GM19239 (cell line): ENCODE results near the gene PARVB.

ENCODE experiments used
- DNase-seq: peaks from one replicate; pipeline ENCODE4 v3.0.0; 2011; ENCODE audit warnings: low spot score; ENCODE audit not compliant: insufficient read length
- FAIRE-seq: peaks from 2 replicates; lab custom pipeline; 2011; peaks lifted over from hg19 to GRCh38; lab: Jason Lieb, UNC

The PARVB gene

DNA sequence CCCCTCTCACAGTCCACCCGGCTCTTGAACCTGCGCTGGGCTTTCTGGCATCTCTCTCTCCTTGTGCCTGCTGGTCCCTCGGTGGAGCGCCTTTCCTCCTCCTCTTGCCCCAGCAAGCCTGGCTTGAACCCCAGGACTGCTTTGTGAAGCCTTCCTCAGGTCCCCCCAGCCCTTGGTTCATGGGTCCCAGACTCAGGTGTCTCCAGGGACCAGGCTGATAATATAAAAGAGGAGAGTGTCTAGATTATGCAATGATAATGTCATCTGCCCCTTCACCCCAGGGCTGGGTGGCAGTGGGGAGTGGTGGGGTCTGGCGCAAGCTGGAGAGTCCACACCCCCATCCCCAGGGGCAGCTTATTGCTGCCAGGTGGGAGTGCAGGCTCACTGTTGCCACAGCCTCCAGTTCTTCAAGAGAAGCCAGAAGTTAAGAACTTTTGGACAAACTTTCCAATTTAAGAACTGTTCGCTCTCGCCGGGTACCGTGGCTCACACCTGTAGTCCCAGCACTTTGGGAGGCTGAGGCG, 120.0 kb downstream of the PARVB start:
- DNase-seq (no peak), FAIRE-seq (no peak)

DNA sequence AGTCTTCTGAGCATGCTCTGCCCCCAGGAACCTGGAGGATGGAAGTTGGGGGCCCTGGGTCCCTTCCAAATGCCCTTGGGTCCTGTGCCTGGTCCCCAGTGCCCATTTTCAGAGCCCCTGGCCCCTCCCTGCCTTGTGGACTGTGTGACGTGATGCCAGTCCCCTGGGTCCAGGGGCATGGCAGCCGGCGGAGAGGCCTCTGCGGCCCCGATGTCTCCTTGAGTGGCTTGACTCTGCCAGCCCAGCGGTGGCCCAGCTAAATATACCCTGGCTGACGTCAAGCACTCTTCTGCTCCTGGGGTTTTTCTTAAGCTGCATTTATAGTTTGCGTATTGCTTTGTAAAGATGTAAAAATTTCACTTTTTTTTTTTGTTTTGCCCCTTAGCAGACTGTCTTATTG, 121.4 kb downstream of the PARVB start:
- FAIRE-seq (no peak), DNase-seq (no peak)

DNA sequence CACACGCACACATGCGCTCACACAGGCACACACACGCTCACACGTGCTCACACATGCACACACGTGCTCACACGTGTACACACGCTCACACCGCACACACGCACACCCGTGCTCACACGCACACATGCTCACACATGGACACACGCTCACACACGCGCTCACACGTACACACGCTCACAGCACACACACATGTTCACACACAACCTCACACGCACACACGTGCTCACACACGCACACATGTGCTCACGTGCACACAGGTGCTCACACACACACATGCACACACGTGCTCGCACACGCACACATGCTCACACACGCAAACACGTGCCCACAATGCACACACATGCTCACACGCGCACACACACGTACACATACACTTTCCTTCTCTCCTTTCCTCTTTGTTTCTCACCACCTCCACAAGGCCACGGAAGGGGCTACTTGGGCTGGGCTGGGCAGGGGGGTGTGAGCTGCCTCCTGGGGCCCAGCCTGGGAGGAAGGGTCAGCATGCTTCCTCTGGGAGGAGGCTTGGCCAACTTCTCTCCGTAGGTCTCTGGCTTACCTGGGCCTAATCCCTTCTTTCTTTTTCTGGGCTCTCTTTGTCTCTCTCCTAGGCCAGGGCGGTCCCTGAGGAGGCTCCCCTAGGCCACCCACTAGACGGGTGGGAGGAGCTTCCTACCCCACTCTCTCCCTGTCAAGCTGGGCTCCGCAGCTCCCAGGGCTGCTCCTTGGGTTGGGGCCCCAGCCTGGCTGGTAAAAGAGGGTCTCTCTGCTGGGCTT, 122.2 kb downstream of the PARVB start:
- DNase-seq (no peak), FAIRE-seq (no peak)

DNA sequence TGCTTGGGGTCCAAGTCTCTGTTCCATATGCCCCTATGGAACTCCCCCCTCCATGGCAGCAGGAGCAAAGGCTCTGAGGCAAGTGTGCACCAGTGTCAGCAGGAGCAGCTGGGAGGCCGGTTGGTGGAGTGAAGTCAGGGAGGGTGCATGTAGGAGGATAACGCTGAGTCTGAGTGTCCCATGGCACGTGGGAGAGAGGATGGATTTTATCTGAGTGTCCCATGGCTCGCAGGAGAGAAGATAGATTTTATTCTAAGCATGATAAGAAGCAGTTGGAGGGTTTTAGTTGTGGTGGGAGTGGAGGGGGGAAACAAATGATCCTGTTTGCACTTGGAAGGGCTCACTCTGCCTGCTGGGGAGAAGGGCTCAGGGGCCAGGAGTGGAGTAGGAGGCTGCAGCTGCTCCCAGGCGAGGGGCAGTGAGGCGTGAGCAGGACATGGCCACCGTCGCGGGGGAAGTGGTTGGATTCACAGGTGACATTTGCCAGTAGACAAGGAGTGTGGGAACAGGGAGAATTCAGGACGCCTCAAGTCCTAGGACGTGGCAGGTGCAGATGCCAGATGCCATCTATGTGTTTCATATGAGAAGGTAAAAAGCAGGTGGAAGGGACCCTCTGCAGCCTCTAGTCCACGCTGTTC, 123.0 kb downstream of the PARVB start:
- DNase-seq (no peak), FAIRE-seq (no peak)

DNA sequence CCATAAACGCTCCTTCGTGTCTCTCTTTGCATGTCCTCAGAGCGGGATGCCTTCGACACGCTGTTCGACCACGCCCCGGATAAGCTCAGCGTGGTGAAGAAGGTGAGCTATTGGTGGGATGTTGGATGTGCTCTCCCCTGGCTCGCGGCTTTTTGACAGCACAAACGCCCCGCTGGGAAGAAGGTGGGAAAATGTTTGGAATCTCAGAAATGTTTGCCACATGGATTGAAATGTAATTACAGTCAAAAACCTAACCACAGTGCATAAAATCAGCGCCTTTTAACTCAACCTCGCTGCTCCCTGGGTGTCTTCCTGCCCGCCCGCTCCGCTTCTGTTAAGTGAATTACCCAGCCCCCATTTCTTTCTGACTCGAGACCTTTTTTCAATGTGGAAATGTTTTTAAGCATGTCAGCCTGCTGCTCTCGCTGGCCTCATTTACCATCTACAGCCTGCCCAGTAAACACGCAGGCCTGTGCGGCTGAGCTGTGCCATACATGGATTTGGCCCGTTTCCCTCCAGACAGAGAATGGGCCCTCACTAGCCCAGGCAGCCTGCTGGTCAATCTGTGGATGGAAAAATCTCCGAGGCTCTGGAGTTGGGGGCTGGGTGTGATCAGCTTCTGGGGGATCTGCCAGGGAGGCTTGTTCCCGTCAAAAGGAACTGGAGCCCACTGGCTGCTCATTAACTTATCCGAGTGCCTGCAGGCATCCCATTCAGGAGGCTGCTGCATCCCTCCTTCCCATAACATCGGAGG, 123.9 kb downstream of the PARVB start:
- FAIRE-seq (no peak), DNase-seq (no peak)

DNA sequence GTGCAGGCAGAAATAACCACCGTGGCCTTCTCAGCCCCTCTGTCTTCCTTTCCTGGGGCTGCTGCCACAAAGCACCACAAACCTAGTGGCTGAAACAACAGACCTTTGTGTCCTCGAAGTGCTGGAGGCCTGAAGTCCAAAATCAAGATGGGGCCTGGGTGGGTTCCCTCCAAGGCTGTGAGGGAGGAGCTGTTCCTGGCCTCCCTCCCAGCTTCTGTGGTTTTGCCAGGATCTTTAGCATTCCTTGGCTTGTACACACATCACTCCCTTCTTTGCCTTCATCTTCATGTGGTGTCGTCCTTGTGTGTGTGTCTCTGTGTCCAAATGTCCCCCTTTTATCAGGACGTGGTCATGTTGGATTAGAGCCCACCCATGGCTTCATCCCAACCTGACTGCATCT, 127.6 kb downstream of the PARVB start:
- no peak for DNase-seq
- no peak for FAIRE-seq

DNA sequence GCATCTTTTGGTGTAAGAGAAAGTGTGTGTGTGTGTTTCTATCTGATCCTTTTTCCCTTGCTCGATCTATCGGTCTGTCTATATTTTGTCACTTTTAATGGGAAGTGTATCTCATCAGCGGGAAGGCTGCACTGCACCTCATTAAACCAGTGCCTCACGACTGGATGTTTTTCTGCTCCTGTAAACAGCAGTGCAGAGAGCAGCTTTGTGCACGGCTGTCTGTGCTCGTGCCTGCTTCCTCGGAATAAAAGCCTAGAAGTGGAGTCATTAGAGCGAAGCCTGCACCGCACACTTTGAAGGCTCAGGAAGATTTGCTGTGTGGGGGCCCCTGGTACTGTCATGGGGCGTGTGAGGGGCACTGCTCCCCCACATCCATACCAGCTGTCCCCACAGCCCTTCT, 129.6 kb downstream of the PARVB start:
- FAIRE-seq (no peak), DNase-seq (no peak)

DNA sequence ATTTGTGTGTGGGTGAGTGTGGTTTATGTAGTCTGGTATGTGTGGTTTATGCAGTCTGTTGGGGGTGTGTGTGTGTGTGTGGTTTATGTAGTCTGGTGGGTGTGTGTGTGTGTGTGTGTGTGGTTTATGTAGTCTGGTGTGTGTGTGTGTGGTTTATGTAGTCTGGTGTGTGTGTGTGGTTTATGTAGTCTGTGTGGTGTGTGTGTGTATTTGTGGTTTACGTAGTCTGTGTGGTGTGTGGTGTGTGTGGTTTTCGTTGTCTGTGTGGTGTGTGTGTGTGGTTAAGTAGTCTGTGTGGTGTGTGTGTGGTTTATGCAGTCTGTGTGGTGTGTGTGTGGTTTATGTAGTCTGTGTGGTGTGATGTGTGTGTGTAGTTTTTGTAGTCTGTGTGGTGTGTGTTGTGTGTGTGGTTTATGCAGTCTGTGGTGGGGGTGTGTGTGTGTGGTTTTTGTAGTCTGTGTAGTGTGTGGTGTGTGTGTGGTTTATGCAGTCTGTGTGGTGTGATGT, 130.4 kb downstream of the PARVB start:
- peak; percentile 85 for FAIRE-seq
- no peak for DNase-seq

DNA sequence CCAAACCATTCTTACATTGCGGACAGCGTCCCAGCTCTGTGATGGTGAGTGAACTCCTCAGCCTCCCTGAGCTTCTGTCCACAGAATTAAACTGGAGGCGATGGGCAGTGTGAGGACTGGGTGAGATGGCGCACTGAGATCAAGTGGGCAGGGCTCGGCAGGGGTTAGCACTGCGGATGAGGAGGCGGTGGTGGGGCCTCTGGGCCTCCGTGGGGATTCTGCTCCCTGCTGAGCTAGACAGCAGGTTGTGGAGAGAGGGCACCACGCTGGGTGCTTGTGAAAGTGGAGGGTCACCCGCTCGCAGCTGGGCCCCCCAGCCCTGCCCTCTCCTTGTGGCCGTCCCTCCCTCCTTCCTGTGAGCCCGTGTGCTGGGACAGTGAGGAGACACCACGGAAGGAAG, 131.0 kb downstream of the PARVB start:
- DNase-seq, result no peak
- FAIRE-seq, result no peak

DNA sequence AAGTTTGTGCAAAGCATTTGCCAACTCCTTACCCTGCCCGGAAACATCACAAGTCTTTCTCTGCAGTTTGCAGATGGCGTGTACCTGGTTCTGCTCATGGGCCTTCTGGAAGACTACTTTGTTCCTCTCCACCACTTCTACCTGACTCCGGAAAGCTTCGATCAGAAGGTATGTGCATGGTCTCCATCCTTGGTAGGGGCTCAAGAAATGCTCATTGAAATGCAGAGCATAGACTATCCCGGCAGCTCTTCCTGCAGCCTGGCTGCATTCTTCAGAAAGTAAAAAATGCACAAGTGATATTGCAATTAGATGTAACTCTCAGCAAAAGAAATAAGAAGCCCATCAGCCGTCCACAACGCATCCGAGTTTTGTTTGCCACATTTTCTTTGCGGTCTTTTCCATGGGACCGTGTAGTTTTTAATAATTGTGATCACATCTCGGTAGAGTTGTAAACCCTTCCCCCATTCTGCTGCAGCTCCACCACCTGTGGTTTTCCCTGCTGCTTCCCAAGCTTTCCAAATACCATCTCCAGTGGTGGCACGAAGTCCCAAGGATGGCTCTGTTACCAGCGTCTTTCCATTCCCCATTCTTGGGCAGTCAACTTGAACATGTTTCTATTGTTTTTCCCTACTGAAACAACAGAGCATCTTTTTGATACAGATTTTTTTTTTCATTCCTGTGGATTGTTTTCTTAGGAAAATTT, 134.0 kb downstream of the PARVB start:
- FAIRE-seq (no peak), DNase-seq (no peak)

DNA sequence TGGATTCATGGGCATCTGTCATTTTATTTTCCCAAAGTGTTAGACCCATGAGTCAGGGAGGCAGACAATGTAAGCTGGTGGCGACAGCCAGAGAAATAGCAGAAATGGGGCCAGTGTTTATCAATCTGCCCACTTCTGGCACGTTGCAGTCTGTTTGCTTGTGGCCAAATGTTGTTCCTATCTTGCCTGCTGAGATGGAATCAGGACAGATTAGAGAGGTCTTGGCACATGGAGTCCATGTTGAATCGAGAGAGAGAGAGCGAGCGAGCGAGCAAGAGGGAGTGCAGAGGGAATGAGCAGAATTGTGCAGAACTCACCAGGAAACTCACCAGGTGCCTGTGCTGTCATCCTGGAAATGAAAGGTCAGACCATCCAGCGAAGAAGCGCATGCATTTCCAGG, 134.7 kb downstream of the PARVB start:
- DNase-seq, result no peak

DNA sequence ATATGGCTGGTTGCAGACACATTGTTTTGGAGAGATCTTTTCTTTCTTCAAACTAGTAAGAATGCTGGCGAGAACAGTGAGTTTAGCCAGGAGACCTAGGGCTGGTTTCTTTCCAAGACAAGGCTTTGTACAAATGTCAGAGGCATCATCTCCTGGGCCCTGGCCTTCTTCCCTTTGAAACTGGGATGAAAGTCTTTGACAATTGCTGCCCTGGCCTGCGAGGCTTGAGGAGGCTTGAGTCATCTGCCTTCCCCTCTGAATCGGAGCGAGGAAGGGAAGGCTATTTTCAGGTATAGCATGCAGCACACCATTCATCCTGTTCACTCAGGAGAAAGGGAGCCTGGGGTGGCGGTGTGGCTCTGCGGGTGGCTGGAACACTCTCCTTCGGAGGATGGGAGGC, 135.1 kb downstream of the PARVB start:
- FAIRE-seq, result no peak

More for the DNA sequence above, 134.7 kb downstream of the PARVB start:
- no peak for FAIRE-seq

DNA sequence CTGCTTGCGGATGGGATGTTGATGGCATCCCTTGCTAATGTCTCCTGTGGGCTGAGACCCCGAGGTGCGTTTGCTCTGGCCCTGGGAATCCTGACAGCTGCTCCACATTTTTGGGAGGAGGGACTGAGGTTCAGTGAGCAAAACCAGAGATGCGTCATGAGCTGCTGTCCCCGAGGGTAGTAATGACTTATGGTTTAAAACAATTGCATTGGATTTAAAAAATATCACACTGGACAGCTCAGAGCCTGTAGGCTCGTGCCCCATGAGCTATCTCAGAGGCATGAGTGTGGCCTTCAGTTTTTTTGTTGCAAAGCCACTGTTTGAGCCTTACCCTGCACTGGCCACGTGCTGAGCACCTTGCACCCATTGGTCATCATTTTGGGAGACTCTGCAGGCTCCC, 135.7 kb downstream of the PARVB start:
- FAIRE-seq, result no peak
- no peak for DNase-seq

More for the DNA sequence above, 135.1 kb downstream of the PARVB start:
- DNase-seq, result no peak

DNA sequence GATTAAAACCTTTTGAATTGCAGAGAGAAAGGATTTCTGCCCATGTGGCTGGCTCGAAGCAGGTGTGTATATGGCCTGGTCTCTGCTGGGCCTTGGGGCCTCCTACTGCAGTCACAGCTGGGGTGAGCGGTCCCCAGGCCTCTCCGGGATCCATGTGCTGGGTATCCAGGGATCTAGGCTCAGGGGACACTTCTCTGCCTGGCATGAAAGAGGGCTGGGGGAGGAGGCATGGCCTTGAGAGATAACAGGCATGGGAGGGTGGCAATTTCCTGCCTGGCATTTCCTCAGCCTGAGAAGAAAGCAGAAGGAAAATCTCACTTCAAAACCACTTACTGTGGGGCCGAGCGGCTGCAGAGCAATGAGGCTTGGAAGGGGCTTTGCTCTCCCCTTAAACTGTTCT, 136.3 kb downstream of the PARVB start:
- no peak for FAIRE-seq

DNA sequence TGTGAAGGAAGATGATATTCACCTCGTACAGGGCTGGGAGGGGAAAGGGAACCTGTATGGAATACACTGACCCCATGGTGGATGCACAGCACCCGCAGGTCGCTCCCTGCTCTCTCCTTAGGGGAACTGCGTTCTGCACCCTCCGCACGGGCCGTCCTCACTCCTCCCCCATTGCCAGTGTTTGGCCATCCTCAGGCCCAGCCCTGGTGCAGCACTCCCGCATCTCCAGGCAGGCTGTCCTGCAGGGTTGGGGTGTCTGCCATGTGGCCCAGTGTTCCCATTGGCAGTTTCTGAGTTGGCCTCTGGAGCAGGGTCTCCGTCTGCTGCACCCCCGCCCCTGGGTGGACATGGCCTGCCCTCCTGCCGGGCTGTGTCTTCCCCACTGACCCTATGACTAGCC, 137.6 kb downstream of the PARVB start:
- FAIRE-seq (no peak), DNase-seq (no peak)

More for the DNA sequence above, 136.3 kb downstream of the PARVB start:
- DNase-seq, result no peak

DNA sequence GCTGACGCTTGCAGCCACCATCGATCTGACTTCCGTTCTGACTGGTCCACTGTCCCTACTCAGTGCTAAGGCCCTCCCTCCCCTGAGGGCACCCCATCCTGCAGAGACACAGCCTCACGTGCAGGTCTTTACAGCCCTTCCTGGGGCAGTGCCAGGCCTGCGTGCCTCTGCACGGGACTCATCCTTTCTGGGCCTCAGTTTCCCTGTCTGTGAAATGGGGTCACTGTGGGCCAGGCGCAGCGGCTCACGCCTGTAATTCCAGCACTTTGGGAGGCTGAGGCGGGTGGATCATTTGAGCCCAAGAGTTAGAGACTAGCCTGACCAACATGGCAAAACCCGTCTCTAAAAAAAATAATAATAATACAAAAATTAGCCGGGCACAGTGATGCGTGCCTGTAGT, 138.9 kb downstream of the PARVB start:
- DNase-seq, result no peak
- FAIRE-seq, result no peak

DNA sequence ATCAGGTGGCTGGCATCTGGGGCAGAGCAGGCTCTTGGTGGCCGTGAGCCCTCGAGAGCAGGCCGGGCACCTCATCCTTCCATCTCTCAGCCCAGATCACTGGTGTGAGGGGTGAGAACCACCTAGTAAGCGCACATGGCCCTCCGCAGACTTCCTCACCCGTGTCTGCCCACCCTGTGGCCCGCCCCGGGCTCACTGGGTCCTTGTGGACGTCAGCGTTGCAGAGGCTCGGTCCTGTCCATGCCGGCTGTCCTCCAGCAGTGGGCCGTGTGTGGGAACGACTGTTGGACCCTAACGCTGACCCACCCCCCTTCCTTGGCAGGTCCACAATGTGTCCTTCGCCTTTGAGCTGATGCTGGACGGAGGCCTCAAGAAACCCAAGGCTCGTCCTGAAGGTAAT, 139.4 kb downstream of the PARVB start:
- no peak for DNase-seq
- FAIRE-seq, result no peak

DNA sequence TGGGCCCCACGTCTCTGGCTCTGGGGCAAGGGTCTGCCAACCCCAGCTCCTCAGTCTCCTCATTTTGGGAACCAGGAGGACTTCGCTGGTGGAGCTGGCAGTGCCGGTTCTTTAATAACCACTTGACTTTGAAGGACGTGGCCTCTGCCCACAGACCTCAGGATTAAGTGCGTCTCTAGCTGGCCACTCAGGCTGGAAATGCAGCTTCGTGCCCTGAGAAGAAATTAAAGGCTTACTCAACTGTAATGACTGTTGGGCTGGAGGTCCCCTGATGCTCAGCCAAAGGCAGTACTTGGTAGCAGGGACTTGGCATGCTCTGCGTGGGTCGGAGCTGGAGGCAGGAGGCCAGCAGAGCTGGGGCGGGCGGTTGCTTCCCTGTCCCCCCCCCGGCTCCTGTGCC, 139.9 kb downstream of the PARVB start:
- DNase-seq (no peak), FAIRE-seq (no peak)

DNA sequence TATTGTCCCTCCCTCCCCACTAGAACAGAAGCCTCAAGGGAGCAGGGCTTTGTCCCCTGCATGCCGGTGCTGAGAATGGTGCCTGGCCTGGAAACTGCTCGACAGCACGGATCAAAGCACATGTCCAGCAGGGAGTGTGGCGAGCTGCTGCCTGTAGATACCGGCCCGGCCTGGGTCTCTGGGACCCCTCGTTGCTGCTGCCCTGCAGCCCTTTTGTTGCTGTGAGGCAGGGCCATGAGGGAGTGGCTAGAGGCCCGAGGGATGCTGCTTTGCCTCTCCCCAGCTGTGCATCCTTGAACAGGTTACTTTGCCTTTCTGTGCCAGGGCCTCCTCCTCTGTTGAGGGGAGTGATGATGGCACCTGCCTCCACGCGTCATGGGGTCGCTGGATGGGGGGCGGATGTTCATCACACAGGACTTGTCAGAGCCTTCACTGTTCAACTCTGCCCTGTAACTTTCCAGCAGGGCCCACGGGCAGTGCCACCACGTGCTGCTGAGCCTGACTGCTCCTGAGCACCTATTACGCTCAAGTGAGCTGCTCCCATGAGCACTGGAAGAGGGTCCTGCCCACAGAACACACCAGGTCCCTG, 141.3 kb downstream of the PARVB start:
- no peak for FAIRE-seq
- DNase-seq, result no peak
